Type B pancreatic cell (in vitro differentiated cells): ENCODE results near the gene RNF225. TPM values are rescaled to one million over a fixed set of nuclear protein-coding genes. Genes with fewer than 3 reads are reported as not detected.

Source experiments
- DNase-seq: peaks from one replicate; pipeline ENCODE4 v3.0.0; 2021; ENCODE audit warnings: mixed read lengths; ENCODE audit not compliant: unreplicated experiment; ENCODE audit errors: extremely low spot score
- H3K27ac Mint-ChIP-seq: 2 replicates; pipeline ENCODE4 v1.8.0; 2021; ENCODE audit warnings: mild to moderate bottlenecking, mixed read lengths
- H3K27me3 Mint-ChIP-seq: 2 replicates; pipeline ENCODE4 v1.8.0; 2021; ENCODE audit warnings: mixed read lengths
- H3K36me3 Mint-ChIP-seq: 2 replicates; pipeline ENCODE4 v1.8.0; 2021; ENCODE audit warnings: mixed read lengths
- H3K4me1 Mint-ChIP-seq: one replicate; pipeline ENCODE4 v1.8.0; 2021; ENCODE audit warnings: mixed read lengths; ENCODE audit not compliant: unreplicated experiment
- H3K4me3 Mint-ChIP-seq: 2 replicates; pipeline ENCODE4 v1.8.0; 2021; ENCODE audit warnings: mild to moderate bottlenecking, mixed read lengths
- H3K9me3 Mint-ChIP-seq: 2 replicates; pipeline ENCODE4 v1.8.0; 2021; ENCODE audit warnings: mixed read lengths
- CTCF ChIP-seq: fragments of 200-600 bp; sonication (generic); conservative IDR thresholded peaks from 2 replicates; pipeline ENCODE4 v1.5.0; 2021; ENCODE audit warnings: antibody characterized with exemption, mild to moderate bottlenecking
- total RNA-seq: library from RNA; stranded (reverse); gene quantifications from 2 replicates; pipeline ENCODE4 v1.2.1, GENCODE V29; 2021; ENCODE audit warnings: low replicate concordance

RNF225 gene
- total RNA-seq, 1 donor from 2014 or later, result 1.0 TPM

GRCh38 chr19:58392945-58393724 lies 2.3 kb upstream of the RNF225 start:
- no peaks in the 10 kb centered on the region for H3K9me3 Mint-ChIP-seq
- no peak for DNase-seq
- peaks cover 15% of the 10 kb centered on the region for H3K4me1 Mint-ChIP-seq
- H3K4me3 Mint-ChIP-seq, result no peak overlapping the region
- H3K27ac Mint-ChIP-seq, result peak overlapping the region; percentile 74
- no peak for TF ChIP-seq CTCF
- H3K27me3 Mint-ChIP-seq, result peaks cover 16% of the 10 kb centered on the region
- H3K36me3 Mint-ChIP-seq, result peaks cover 29% of the 10 kb centered on the region

DNA sequence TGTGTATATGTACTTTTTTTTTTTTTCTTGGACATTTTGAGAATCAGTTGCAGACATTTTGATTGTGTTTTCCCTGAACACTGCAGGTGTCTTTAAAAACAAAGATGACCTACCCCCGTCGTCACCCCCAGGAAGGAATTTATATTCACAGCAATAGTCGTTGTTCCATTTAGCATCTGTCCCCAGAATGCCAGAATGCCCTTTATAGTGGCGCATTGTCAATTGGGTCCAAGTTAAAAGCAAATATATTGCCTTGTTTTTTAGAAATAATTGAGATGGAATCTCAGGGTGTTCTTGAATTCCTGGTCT lies 1.8 kb upstream of the RNF225 start:
- Mint-ChIP-seq H3K4me1 (peaks cover 13% of the 10 kb centered on the region), H3K27me3 (peaks cover 16% of the 10 kb centered on the region), H3K9me3 (no peaks in the 10 kb centered on the region), H3K36me3 (peaks cover 29% of the 10 kb centered on the region), H3K27ac (no peak overlapping the region), H3K4me3 (no peak overlapping the region)
- no peak for DNase-seq
- TF ChIP-seq CTCF, result no peak

DNA sequence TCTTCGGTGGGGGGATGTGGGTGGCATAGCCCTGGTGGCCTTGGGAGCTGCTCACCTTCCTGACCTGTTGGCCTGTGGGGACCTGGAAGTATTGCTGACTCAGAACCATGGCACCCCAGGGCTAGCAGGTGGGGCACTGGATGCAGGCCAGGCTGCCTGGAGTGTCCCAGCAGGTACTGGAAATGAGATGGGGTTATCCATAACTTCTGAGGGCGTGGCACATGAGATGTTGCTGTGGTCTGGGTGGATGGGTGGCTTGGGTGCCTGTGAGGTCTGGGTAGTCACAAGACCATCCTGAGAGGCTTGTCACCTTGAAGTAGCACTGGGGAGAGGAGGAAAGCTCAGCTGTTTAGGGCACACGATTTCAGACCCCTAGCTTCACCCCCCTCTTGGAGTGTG lies 636 bp upstream of the RNF225 start:
- Mint-ChIP-seq H3K4me1 (peaks cover 8% of the 10 kb centered on the region), H3K4me3 (peak overlapping the region; percentile 54)

GRCh38 chr19:58395979-58396627 lies 647 bp downstream of the RNF225 start:
- Mint-ChIP-seq H3K36me3 (peaks cover 18% of the 10 kb centered on the region), H3K4me3 (peak overlapping the region; percentile 82), H3K4me1 (peaks cover 12% of the 10 kb centered on the region), H3K27ac (peak overlapping the region; percentile 75), H3K27me3 (peaks cover 17% of the 10 kb centered on the region), H3K9me3 (no peaks in the 10 kb centered on the region)
- no peak for TF ChIP-seq CTCF
- no peak for DNase-seq

More for the DNA sequence above, 636 bp upstream of the RNF225 start:
- Mint-ChIP-seq H3K9me3 (no peaks in the 10 kb centered on the region), H3K27me3 (peaks cover 16% of the 10 kb centered on the region), H3K27ac (peak overlapping the region; percentile 81), H3K36me3 (peaks cover 21% of the 10 kb centered on the region)
- no peak for TF ChIP-seq CTCF
- DNase-seq, result no peak

DNA sequence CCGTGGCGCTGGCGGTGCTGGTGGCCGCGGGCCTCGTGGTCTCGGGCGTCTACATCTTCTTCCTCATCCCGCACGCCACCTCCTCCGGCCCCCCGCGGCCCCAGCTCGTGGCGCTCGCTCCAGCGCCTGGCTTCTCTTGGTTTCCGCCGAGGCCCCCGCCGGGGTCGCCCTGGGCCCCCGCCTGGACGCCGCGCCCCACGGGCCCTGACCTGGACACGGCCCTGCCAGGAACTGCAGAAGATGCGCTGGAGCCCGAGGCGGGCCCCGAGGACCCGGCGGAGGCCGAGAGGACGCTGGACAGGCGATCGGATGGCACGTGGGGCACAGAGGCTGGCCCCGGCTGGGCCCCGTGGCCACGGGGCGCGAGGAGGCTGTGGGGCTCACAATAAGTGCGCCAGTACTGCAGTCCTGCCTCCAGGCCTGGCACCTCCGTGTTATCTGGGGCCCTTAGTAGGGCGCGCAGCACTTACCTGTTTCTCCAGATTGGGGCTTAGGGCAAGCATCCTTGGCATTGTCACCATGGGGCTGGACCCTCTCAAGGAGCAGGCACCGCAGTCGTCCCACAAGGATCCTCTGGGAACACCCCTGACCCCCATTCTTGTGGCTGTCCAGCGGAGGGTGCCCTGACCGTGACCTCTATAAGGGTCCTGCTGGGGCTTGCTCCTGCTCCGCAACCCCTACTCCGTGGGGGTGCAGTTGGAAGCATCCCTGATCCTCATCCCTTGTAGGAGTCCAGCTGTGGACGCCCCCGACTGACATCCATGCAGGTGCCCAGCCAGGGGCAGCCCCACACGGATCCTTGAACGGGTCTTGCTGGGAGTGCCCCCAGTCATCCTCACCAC lies 1.5 kb downstream of the RNF225 start:
- Mint-ChIP-seq H3K27ac (no peak overlapping the region), H3K27me3 (peaks cover 19% of the 10 kb centered on the region), H3K9me3 (no peaks in the 10 kb centered on the region), H3K4me1 (peaks cover 15% of the 10 kb centered on the region), H3K36me3 (peaks cover 21% of the 10 kb centered on the region), H3K4me3 (peak overlapping the region; percentile 25)
- no peak for TF ChIP-seq CTCF
- no peak for DNase-seq
